ENCODE data around the gene UPK3B. TPM values are rescaled to one million over a fixed set of nuclear protein-coding genes. Genes with fewer than 3 reads are reported as not detected.
"Not testable (repeated sequence)": the region's sequence is repeated elsewhere in the genome, so short reads cannot be mapped to it uniquely, and the experiment has no call there.

Gene UPK3B
- total and polyA plus RNA-seq, 7 donors: 0.12 to 0.91 (median 0.35) TPM; not detected in 1

GRCh38 chr7:76505168-76506080, 4.9 kb upstream of the UPK3B start:
- TF ChIP-seq CTCF (IDR thresholded peaks at IDR 0.05): no peak
- ATAC-seq: no peak
- 90 to 94% (median 94%) methylated on average over 31 to 32 of the region's 32 CpGs for WGBS, 3 donors
- no peak overlapping the region for H3K27ac ChIP-seq
- DNase-seq: peak in 1 of 2 donors; percentile 42
- H3K9me3 ChIP-seq: no peaks in the 10 kb centered on the region
- no peaks in the 10 kb centered on the region for H3K27me3 ChIP-seq (ENCODE audit: insufficient read depth in 3 of 3, low read length in 2 of 3)
- intact Hi-C loops (cut with DNase I): loop anchor here in 1 of 2 donors (10.0 kb wide), 1 partner anchor 489 kb away; no protein-coding TSS in a partner anchor
- H3K4me3 ChIP-seq: no peak overlapping the region
- no peaks in the 10 kb centered on the region for H3K4me1 ChIP-seq
- H3K36me3 ChIP-seq (ENCODE audit: insufficient read depth in 1 of 2, low read depth in 1 of 2): peaks cover 0 to 32% of the 10 kb centered on the region in 2 donors

- Histone ChIP-seq H3K27me3 (ENCODE audit: insufficient read depth in 3 of 3, low read length in 2 of 3) (no peaks in the 10 kb centered on the region), H3K9me3 (no peaks in the 10 kb centered on the region), H3K27ac (no peak overlapping the region), H3K4me1 (no peaks in the 10 kb centered on the region), H3K36me3 (ENCODE audit: insufficient read depth in 1 of 2, low read depth in 1 of 2) (peaks cover 0 to 32% of the 10 kb centered on the region in 2 donors), H3K4me3 (no peak overlapping the region)
- TF ChIP-seq CTCF (IDR thresholded peaks at IDR 0.05): no peak
- WGBS, 3 donors: 73 to 80% (median 75%) methylated on average over 5 of the region's 5 CpGs
- DNase-seq: no peak
- no peak for ATAC-seq
- intact Hi-C loops (cut with DNase I): loop anchor here in 1 of 2 donors (10.0 kb wide), 1 partner anchor 489 kb away; no protein-coding TSS in a partner anchor
Observed at GRCh38 chr7:76506081-76506440, 4.3 kb upstream of the UPK3B start.

GRCh38 chr7:76506643-76507042, 3.7 kb upstream of the UPK3B start:
- not testable (repeated sequence) for H3K4me3 ChIP-seq; ATAC-seq; H3K27me3 ChIP-seq (ENCODE audit: insufficient read depth in 3 of 3, low read length in 2 of 3); DNase-seq; H3K9me3 ChIP-seq; H3K27ac ChIP-seq; H3K4me1 ChIP-seq
- intact Hi-C loops (cut with DNase I): loop anchor here in 1 of 2 donors (10.0 kb wide), 1 partner anchor 488 kb away; no protein-coding TSS in a partner anchor
- peaks cover 0 to 32% of the 10 kb centered on the region in 2 donors for H3K36me3 ChIP-seq (ENCODE audit: insufficient read depth in 1 of 2, low read depth in 1 of 2)
- WGBS, 3 donors: 94 to 98% (median 95%) methylated on average over 8 of the region's 8 CpGs

GRCh38 chr7:76507723-76508406, 2.5 kb upstream of the UPK3B start:
- WGBS, 3 donors: 82 to 86% (median 86%) methylated on average over 11 of the region's 11 CpGs
- no peak overlapping the region for H3K4me3 ChIP-seq
- intact Hi-C loops (cut with DNase I): loop anchor here in 1 of 2 donors (10.0 kb wide), 1 partner anchor 487 kb away; no protein-coding TSS in a partner anchor

GRCh38 chr7:76511200-76511910, 1.0 kb downstream of the UPK3B start:
- H3K4me1 ChIP-seq; H3K9me3 ChIP-seq; H3K36me3 ChIP-seq (ENCODE audit: insufficient read depth in 1 of 2, low read depth in 1 of 2); H3K4me3 ChIP-seq; intact Hi-C loops (cut with DNase I); H3K27me3 ChIP-seq (ENCODE audit: insufficient read depth in 3 of 3, low read length in 2 of 3); H3K27ac ChIP-seq: not testable (repeated sequence)
- ATAC-seq (peak in 1 of 4 donors; percentile 19), DNase-seq (peak in 1 of 2 donors; percentile 27)
- WGBS, 3 donors: 42 to 63% (median 54%) methylated on average over 8 to 16 of the region's 24 CpGs

More at GRCh38 chr7:76507723-76508406, 2.5 kb upstream of the UPK3B start:
- no peak for DNase-seq
- TF ChIP-seq CTCF (IDR thresholded peaks at IDR 0.05): no peak
- no peaks in the 10 kb centered on the region for H3K27me3 ChIP-seq (ENCODE audit: insufficient read depth in 3 of 3, low read length in 2 of 3)
- no peaks in the 10 kb centered on the region for H3K9me3 ChIP-seq
- ATAC-seq: no peak
- H3K36me3 ChIP-seq (ENCODE audit: insufficient read depth in 1 of 2, low read depth in 1 of 2): peaks cover 0 to 28% of the 10 kb centered on the region in 2 donors
- H3K27ac ChIP-seq: no peak overlapping the region
- no peaks in the 10 kb centered on the region for H3K4me1 ChIP-seq

- peak in 1 of 2 donors; percentile 54 for DNase-seq
- H3K4me1 ChIP-seq; H3K9me3 ChIP-seq; intact Hi-C loops (cut with DNase I); H3K27me3 ChIP-seq (ENCODE audit: insufficient read depth in 3 of 3, low read length in 2 of 3); H3K27ac ChIP-seq; H3K4me3 ChIP-seq; H3K36me3 ChIP-seq (ENCODE audit: insufficient read depth in 1 of 2, low read depth in 1 of 2): not testable (repeated sequence)
- peak; percentile 13 to 67 (median 54) for ATAC-seq
- 75 to 79% (median 78%) methylated on average over 5 to 15 of the region's 31 CpGs for WGBS, 3 donors
Observed at GRCh38 chr7:76511911-76512885, 1.8 kb downstream of the UPK3B start.

All from psoas muscle (tissue), 8 donors.